Brain microvascular endothelial cell (primary cell): ENCODE data around the gene S1PR4.
"Not testable (repeated sequence)": the region's sequence is repeated elsewhere in the genome, so short reads cannot be mapped to it uniquely, and the experiment has no call there.

Source experiments
- DNase-seq: peaks from one replicate; pipeline ENCODE4 v3.0.0-alpha.2; 2020
- H3K27ac ChIP-seq: fragments of 250-450 bp; sonication (Bioruptor Pico); 2 replicates; pipeline ENCODE4 v1.5.1; 2020; ENCODE audit warnings: mild to moderate bottlenecking, moderate library complexity
- H3K27me3 ChIP-seq: fragments of 250-450 bp; sonication (Bioruptor Pico); replicated peaks from 2 replicates; pipeline ENCODE4 v1.5.1; 2020; ENCODE audit warnings: mild to moderate bottlenecking
- H3K36me3 ChIP-seq: fragments of 250-450 bp; sonication (Bioruptor Pico); replicated peaks from 2 replicates; pipeline ENCODE4 v1.5.1; 2020; ENCODE audit warnings: mild to moderate bottlenecking
- H3K4me3 ChIP-seq: 2 replicates; pipeline ENCODE4 v1.5.1; 2011; ENCODE audit warnings: low read depth, mild to moderate bottlenecking, control low read depth, low read length, moderate library complexity
- CTCF ChIP-seq: IDR thresholded peaks from 2 replicates; pipeline ENCODE4 v1.5.1; 2011; ENCODE audit warnings: low read depth, mild to moderate bottlenecking, moderate library complexity, low read length, control low read depth, inconsistent platforms; ENCODE audit errors: missing control alignments
- in situ Hi-C: cut with HindIII; loops from 2 replicates; pipeline ENCODE4 v1.10.0; 2017; ENCODE audit warnings: low sequenced_read_pairs, low pct_ligation_motif_present

S1PR4 gene

GRCh38 chr19:3188627-3189596 is 10.3 kb downstream of the S1PR4 start:
- Histone ChIP-seq H3K27ac (no peak overlapping the region), H3K36me3 (peaks cover 8% of the 10 kb centered on the region), H3K4me3 (no peak overlapping the region), H3K27me3 (no peaks in the 10 kb centered on the region)
- in situ Hi-C loops = no loop called here
- no peak for TF ChIP-seq CTCF
- no peak for DNase-seq

- Histone ChIP-seq H3K36me3 (peaks cover 9% of the 10 kb centered on the region), H3K27me3 (no peaks in the 10 kb centered on the region), H3K27ac (no peak overlapping the region), H3K4me3 (no peak overlapping the region)
- no peak for TF ChIP-seq CTCF
- in situ Hi-C loops = no loop called here
- no peak for DNase-seq
Measured at GRCh38 chr19:3189702-3190469, 11.3 kb downstream of the S1PR4 start.

GRCh38 chr19:3190470-3190770 is 11.9 kb downstream of the S1PR4 start:
- H3K4me3 ChIP-seq = no peak overlapping the region
- in situ Hi-C loops = no loop called here
- no peaks in the 10 kb centered on the region for H3K27me3 ChIP-seq
- no peak for DNase-seq
- H3K27ac ChIP-seq = no peak overlapping the region
- no peak for TF ChIP-seq CTCF
- peaks cover 9% of the 10 kb centered on the region for H3K36me3 ChIP-seq

- no peak for DNase-seq
- Histone ChIP-seq H3K4me3 (no peak overlapping the region), H3K36me3 (peaks cover 12% of the 10 kb centered on the region), H3K27me3 (no peaks in the 10 kb centered on the region), H3K27ac (no peak overlapping the region)
- in situ Hi-C loops = no loop called here
- TF ChIP-seq CTCF = no peak
Measured at GRCh38 chr19:3190921-3191805, 12.6 kb downstream of the S1PR4 start.

GRCh38 chr19:3191806-3192104 is 13.2 kb downstream of the S1PR4 start:
- H3K27me3 ChIP-seq, H3K4me3 ChIP-seq, H3K27ac ChIP-seq, DNase-seq, in situ Hi-C loops: not testable (repeated sequence)
- H3K36me3 ChIP-seq = peaks cover 17% of the 10 kb centered on the region

GRCh38 chr19:3192228-3192635 is 13.7 kb downstream of the S1PR4 start:
- in situ Hi-C loops = no loop called here
- no peak overlapping the region for H3K4me3 ChIP-seq
- H3K27me3 ChIP-seq = no peaks in the 10 kb centered on the region
- no peak overlapping the region for H3K27ac ChIP-seq
- H3K36me3 ChIP-seq = peaks cover 22% of the 10 kb centered on the region
- TF ChIP-seq CTCF = no peak
- DNase-seq = no peak
